ENCODE measurements around the gene MARK3. TPM values are rescaled to one million over a fixed set of nuclear protein-coding genes. Genes with fewer than 3 reads are reported as not detected.
A peak's percentile ranks its signal among the peaks of the same experiment; 100 is the strongest.

Gene MARK3
- 116 TPM for total RNA-seq (2013)
- polyA plus RNA-seq (100 to 1,000 TPM in 1 of 3 donors, 10 to 100 TPM in 2; 29.3 to 163 (median 44.7) TPM), polyA minus RNA-seq (62.3 and 74.4 TPM in 2 replicates), total RNA-seq (131 to 300 (median 159) reads per million in 11 experiments)

DNA sequence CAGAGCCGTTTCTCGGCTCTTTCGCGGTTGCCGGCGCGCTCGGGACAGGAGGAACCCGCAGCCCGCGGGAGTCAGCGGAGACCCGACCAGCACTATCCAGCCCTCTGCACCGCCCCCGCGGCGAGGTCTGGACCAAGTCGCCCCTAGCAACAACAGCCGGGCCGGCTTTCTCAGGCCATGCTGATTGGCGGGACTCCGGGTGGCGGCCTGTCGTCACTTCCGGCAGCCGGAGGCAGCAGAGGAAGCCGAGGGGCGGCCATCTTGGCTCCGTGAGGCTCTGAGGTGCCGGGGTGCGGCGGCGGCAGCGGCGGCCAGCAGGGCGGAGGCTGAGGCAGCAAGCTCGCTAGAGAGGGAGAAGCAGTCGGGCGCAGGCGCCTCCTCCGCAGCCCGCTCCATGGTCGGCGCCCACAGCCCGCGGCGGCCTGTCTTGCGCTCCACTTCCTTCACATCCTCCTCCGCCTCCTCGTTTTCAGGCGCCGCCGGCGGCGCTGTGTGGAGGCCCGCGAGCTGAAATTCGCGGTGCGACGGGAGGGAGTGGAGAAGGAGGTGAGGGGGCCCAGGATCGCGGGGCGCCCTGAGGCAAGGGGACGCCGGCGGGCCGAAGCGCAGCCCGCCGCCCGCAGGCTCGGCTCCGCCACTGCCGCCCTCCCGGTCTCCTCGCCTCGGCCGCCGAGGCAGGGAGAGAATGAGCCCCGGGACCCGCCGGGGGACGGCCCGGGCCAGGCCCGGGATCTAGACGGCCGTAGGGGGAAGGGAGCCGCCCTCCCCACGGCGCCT lies at the start of gene MARK3:
Gene MARK3 (plus strand): TSS at position 264 of the 777 bp plus-strand sequence. CDS start 615 bp downstream, outside the sequence.
- H3K9ac ChIP-seq (ENCODE audit: insufficient read depth, low read length, poor library complexity, severe bottlenecking) = peak within 1 kb of the TSS; percentile 95
- H3K36me3 Mint-ChIP-seq = peaks cover 0 to 3% of the 10 kb centered on the region in 2 donors
- H4K20me1 ChIP-seq (ENCODE audit: insufficient read depth, low read length) = peaks cover 45% of the 10 kb centered on the region
- H3K4me2 ChIP-seq (replicated peaks; ENCODE audit: extremely low read depth, low read length, poor library complexity, severe bottlenecking) = peak within 1 kb of the TSS; percentile 89
- WGBS (ENCODE audit: insufficient coverage) = under 1% methylated on average over 78 of the region's 91 CpGs
- peak within 1 kb of the TSS; percentile 84 for H2AFZ ChIP-seq (ENCODE audit: insufficient read depth, low read depth, low read length, poor library complexity, severe bottlenecking)
- peak within 1 kb of the TSS; percentile 85 to 99 (median 86) for H3K4me3 ChIP-seq (replicated peaks in 1 of 3; ENCODE audit: low read depth in 2 of 3, low read length in 3 of 3)
- no peaks in the 10 kb centered on the region for H3K27me3 Mint-ChIP-seq (ENCODE audit: low read depth in 3 of 3)
- peak within 1 kb of the TSS; percentile 86 to 92 for H3K27ac ChIP-seq (ENCODE audit: low read depth in 1 of 2, low read length in 2 of 2)
- no peaks in the 10 kb centered on the region for H3K27me3 ChIP-seq (ENCODE audit: control insufficient read depth in 2 of 2, insufficient read depth in 2 of 2, low read length in 2 of 2)
- H3K4me3 Mint-ChIP-seq = peak within 1 kb of the TSS; percentile 96 to 98
- peaks cover 62% of the 10 kb centered on the region for H3K4me1 Mint-ChIP-seq
- H3K79me2 ChIP-seq (ENCODE audit: insufficient read depth, low read length) = peaks cover 75% of the 10 kb centered on the region
- intact Hi-C loops (cut with micrococcal nuclease) = loop anchor here in 1 of 2 donors (5.0 kb wide), 1 partner anchor 38 kb away; no protein-coding TSS in a partner anchor
- no peaks in the 10 kb centered on the region for H3K36me3 ChIP-seq (replicated peaks in 1 of 2; ENCODE audit: control insufficient read depth in 1 of 2, insufficient read depth in 2 of 2, low read length in 2 of 2)
- peak within 1 kb of the TSS; percentile 93 to 98 (median 96) for H3K27ac Mint-ChIP-seq
- peaks cover 55 to 75% of the 10 kb centered on the region in 2 donors for H3K4me1 ChIP-seq (ENCODE audit: control insufficient read depth in 1 of 2, insufficient read depth in 2 of 2, low read length in 2 of 2)
- DNase-seq = peak; percentile 96 to 97 (median 96)
- no peaks in the 10 kb centered on the region for H3K9me3 ChIP-seq (replicated peaks in 1 of 2; ENCODE audit: control insufficient read depth in 1 of 2, insufficient read depth in 1 of 2, low read length in 2 of 2)
- no peaks in the 10 kb centered on the region for H3K9me3 Mint-ChIP-seq
- peak; percentile 27 for TF ChIP-seq CTCF (IDR thresholded peaks at IDR 0.05)

DNA sequence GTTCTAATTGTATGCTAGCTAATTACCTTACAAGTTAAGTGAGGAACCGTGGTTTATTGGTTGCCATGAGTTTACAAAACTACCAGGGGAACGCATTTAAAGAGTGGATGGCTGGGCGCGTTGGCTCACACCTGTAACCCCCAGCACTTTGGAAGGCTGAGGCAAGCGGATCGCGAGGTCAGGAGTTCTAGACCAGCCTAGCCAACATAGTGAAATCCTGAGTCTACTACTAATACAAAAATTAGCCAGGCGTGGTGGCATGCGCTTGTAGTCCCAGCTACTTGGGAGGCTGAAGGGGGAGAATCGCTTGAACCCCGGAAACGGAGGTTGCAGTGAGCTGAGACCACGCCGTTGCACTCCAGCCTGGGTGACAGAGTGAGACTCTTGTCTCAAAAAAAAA lies 49.0 kb upstream of the MARK3 start:
- no peak for DNase-seq
- peaks cover 23 to 33% of the 10 kb centered on the region in 2 donors for H3K4me1 ChIP-seq (ENCODE audit: control insufficient read depth in 1 of 2, insufficient read depth in 2 of 2, low read length in 2 of 2)

More for the DNA sequence above, 49.0 kb upstream of the MARK3 start:
- intact Hi-C loops (cut with micrococcal nuclease) = loop anchor here in 1 of 2 donors (5.0 to 10.0 kb wide), 2 partner anchors 189 to 1254 kb away; partner anchors contain the start of genes CKB and TRMT61A
- peaks cover 72% of the 10 kb centered on the region for H3K79me2 ChIP-seq (ENCODE audit: insufficient read depth, low read length)
- H3K4me2 ChIP-seq (replicated peaks; ENCODE audit: extremely low read depth, low read length, poor library complexity, severe bottlenecking) = peak overlapping the region; percentile 90
- no peaks in the 10 kb centered on the region for H3K9me3 ChIP-seq (replicated peaks in 1 of 2; ENCODE audit: control insufficient read depth in 1 of 2, insufficient read depth in 1 of 2, low read length in 2 of 2)
- H3K4me3 ChIP-seq (replicated peaks in 1 of 3; ENCODE audit: low read depth in 2 of 3, low read length in 3 of 3) = peak overlapping the region in 1 of 3 experiments; percentile 94
- peaks cover 59 to 62% of the 10 kb centered on the region in 2 donors for H3K36me3 ChIP-seq (replicated peaks in 1 of 2; ENCODE audit: control insufficient read depth in 1 of 2, insufficient read depth in 2 of 2, low read length in 2 of 2)
- TF ChIP-seq CTCF (IDR thresholded peaks at IDR 0.05) = no peak
- 98% methylated on average over 11 of the region's 14 CpGs for WGBS (ENCODE audit: insufficient coverage)
- H3K27me3 ChIP-seq (ENCODE audit: control insufficient read depth in 2 of 2, insufficient read depth in 2 of 2, low read length in 2 of 2) = no peaks in the 10 kb centered on the region
- H3K9ac ChIP-seq (ENCODE audit: insufficient read depth, low read length, poor library complexity, severe bottlenecking) = no peak overlapping the region
- Mint-ChIP-seq H3K9me3 (no peaks in the 10 kb centered on the region), H3K27me3 (ENCODE audit: low read depth in 3 of 3) (no peaks in the 10 kb centered on the region), H3K4me3 (peak overlapping the region in 1 of 2 donors; percentile 93), H3K4me1 (peaks cover 25% of the 10 kb centered on the region), H3K36me3 (peaks cover 60 to 62% of the 10 kb centered on the region in 2 donors), H3K27ac (peak overlapping the region in 3 of 7 donors; percentile 41 to 93 (median 74))
- no peak overlapping the region for H2AFZ ChIP-seq (ENCODE audit: insufficient read depth, low read depth, low read length, poor library complexity, severe bottlenecking)
- peaks cover 65% of the 10 kb centered on the region for H4K20me1 ChIP-seq (ENCODE audit: insufficient read depth, low read length)
- peak overlapping the region in 1 of 2 donors; percentile 88 for H3K27ac ChIP-seq (ENCODE audit: low read depth in 1 of 2, low read length in 2 of 2)

All from CD14-positive monocyte (primary cell).